GM12878 (cell line): ENCODE results near the gene MYBPC1. TPM values are rescaled to one million over a fixed set of nuclear protein-coding genes. Genes with fewer than 3 reads are reported as not detected.
A peak's percentile ranks its signal among the peaks of the same experiment; 100 is the strongest.

Experiments used
- ATAC-seq: fragments of 200-7000 bp; cut with Tn5 transposase; 3 replicates; pipeline ENCODE4 v1.9.1; 2020; ENCODE audit warnings: mild to moderate bottlenecking, moderate library complexity
- BruUV-seq: library from RNA; stranded (reverse); fragments of 400-500 nt; replicated peaks from 2 replicates; lab custom pipeline; 2021; lab: Mats Ljungman, UMichigan
- CTCF ChIA-PET: fragments of 300-600 bp; sonication (Branson Sonifier 250); formaldehyde crosslinking; extraction: SDS; loops from one replicate; lab custom pipeline; 2021; ENCODE audit warnings: inconsistent platforms; lab: Yijun Ruan, JAX
- POLR2A ChIA-PET: fragments of 350-600 bp; formaldehyde crosslinking; extraction: SDS; loops from one replicate; lab custom pipeline; 2021; ENCODE audit warnings: inconsistent platforms; lab: Charles Lee
- RAD21 ChIA-PET: fragments of 300-600 bp; sonication (Branson Sonifier 250); formaldehyde crosslinking; loops from one replicate; lab custom pipeline; 2023; ENCODE audit warnings: antibody characterized with exemption; ENCODE audit not compliant: unreplicated experiment; lab: Charles Lee
- SMC1A ChIA-PET: fragments of 300-600 bp; sonication (Branson Sonifier 250); formaldehyde crosslinking; loops from one replicate; lab custom pipeline; 2023; ENCODE audit not compliant: unreplicated experiment, uncharacterized antibody; lab: Charles Lee
- DNase-seq: peaks from one replicate; pipeline ENCODE4 v3.0.0-alpha.2; 2011; ENCODE audit warnings: low read depth, low spot score
- FAIRE-seq: peaks from 3 replicates; lab custom pipeline; 2011; peaks lifted over from hg19 to GRCh38; lab: Jason Lieb, UNC
- H2AFZ ChIP-seq: 2 replicates; pipeline ENCODE4 v1.6.0; 2011; ENCODE audit warnings: low read depth, low read length, control low read depth; ENCODE audit not compliant: control insufficient read depth
- H3K27ac ChIP-seq: 2 replicates; pipeline ENCODE4 v1.5.1; 2011; ENCODE audit warnings: control low read depth; ENCODE audit not compliant: control insufficient read depth, insufficient read depth
- H3K27me3 ChIP-seq, 2 experiments: replicated peaks in 1 of 2; 2 replicates each; pipeline versions ENCODE4 v1.6.0 to v1.6.1; 2011; ENCODE audit warnings: low read length in 1 of 2; ENCODE audit not compliant: control insufficient read depth in 2 of 2, insufficient read depth in 2 of 2
- H3K36me3 ChIP-seq, 2 experiments: 2 replicates each; pipeline ENCODE4 v1.5.1; 2011; ENCODE audit warnings: low read length in 1 of 2; ENCODE audit not compliant: control insufficient read depth in 2 of 2, insufficient read depth in 2 of 2
- H3K4me1 ChIP-seq: 2 replicates; pipeline ENCODE4 v1.6.1; 2011; ENCODE audit warnings: mild to moderate bottlenecking, low read length, moderate library complexity, mixed read lengths; ENCODE audit not compliant: control insufficient read depth, insufficient read depth
- H3K4me2 ChIP-seq: 2 replicates; pipeline ENCODE4 v1.6.0; 2011; ENCODE audit warnings: control low read depth; ENCODE audit not compliant: control insufficient read depth, insufficient read depth
- H3K4me3 ChIP-seq: fragments of 200-600 bp; sonication (generic); 2 replicates; pipeline ENCODE4 v1.5.1; 2016
- H3K79me2 ChIP-seq: 2 replicates; pipeline ENCODE4 v1.6.0; 2011; ENCODE audit warnings: low read length; ENCODE audit not compliant: control insufficient read depth, insufficient read depth
- H3K9ac ChIP-seq: 2 replicates; pipeline ENCODE4 v1.8.0; 2011; ENCODE audit warnings: low read length, control low read depth, mixed read lengths; ENCODE audit not compliant: control insufficient read depth, insufficient read depth
- H3K9me3 ChIP-seq: replicated peaks from 3 replicates; pipeline ENCODE4 v1.5.1; 2011; ENCODE audit warnings: mild to moderate bottlenecking, low read length; ENCODE audit not compliant: control insufficient read depth, insufficient read depth
- H4K20me1 ChIP-seq: 2 replicates; pipeline ENCODE4 v1.6.0; 2011; ENCODE audit not compliant: control insufficient read depth, insufficient read depth
- CHD4 ChIP-seq: fragments of 200-600 bp; sonication (generic); IDR thresholded peaks from 2 replicates; pipeline ENCODE4 v1.6.1; 2016; ENCODE audit warnings: mild to moderate bottlenecking
- DPF2 ChIP-seq: fragments of 450-650 bp; IDR thresholded peaks from 2 replicates; pipeline ENCODE4 v1.6.1; 2017; ENCODE audit warnings: mild to moderate bottlenecking
- EP300 ChIP-seq, 2 experiments: fragments of 150-350 bp in 1 of 2; IDR thresholded peaks; 2 replicates each; pipeline ENCODE4 v1.6.1; 2011 to 2012; ENCODE audit warnings: low read depth in 2 of 2, low read length in 2 of 2, borderline replicate concordance in 1 of 2, improper control_type of control experiment in 1 of 2, inconsistent platforms in 1 of 2; ENCODE audit not compliant: control insufficient read depth in 1 of 2
- MTA2 ChIP-seq: fragments of 450-650 bp; IDR thresholded peaks from 2 replicates; pipeline ENCODE4 v1.6.1; 2016; ENCODE audit warnings: low read depth, mild to moderate bottlenecking, moderate library complexity
- RB1 ChIP-seq: fragments of 450-650 bp; formaldehyde crosslinking; IDR thresholded peaks from 2 replicates; pipeline ENCODE4 v1.6.1; 2017; ENCODE audit warnings: mild to moderate bottlenecking, borderline replicate concordance
- YBX1 ChIP-seq: fragments of 450-650 bp; IDR thresholded peaks from 2 replicates; pipeline ENCODE4 v1.6.1; 2016; ENCODE audit warnings: antibody characterized with exemption
- ZNF217 ChIP-seq: fragments of 450-650 bp; IDR thresholded peaks from 2 replicates; pipeline ENCODE4 v1.6.1; 2017; ENCODE audit warnings: antibody characterized with exemption, mild to moderate bottlenecking
- WGBS: methylation state at CpG from one replicate; pipeline ENCODE4 v1.1.6; 2016; ENCODE audit warnings: low lambda C conversion rate; ENCODE audit not compliant: insufficient replicate concordance, insufficient coverage; ENCODE audit errors: missing lambda C conversion rate; 5-methylcytosine and 5-hydroxymethylcytosine counted together
- in situ Hi-C: fragments of 300-500 bp; cut with MboI; formaldehyde crosslinking; loops from 9 replicates; pipeline ENCODE4 v1.14.3; 2018; ENCODE audit warnings: mixed read lengths
- intact Hi-C: fragments of 100-400 bp; cut with micrococcal nuclease; formaldehyde crosslinking; loops from one replicate; pipeline ENCODE4 v1.14.2; 2022; ENCODE audit not compliant: unreplicated experiment
- polyA plus RNA-seq, 11 experiments: library from polyadenylated mRNA; depleted of rRNA in 4 of 11; unstranded in 6 of 11; stranded (reverse) in 5 of 11; fragments of >200 nt; fragmentation: Nextera tagmentation in 4 of 11; fragmentation: Illumina TruSeq in 1 of 11; extraction: Ambion mirVana in 4 of 11; extraction: Trizol in 1 of 11; gene quantifications; 1 replicate in 1 of 11; 2 replicates in 10 of 11; pipeline versions ENCODE4 v1.2.1 to v1.2.3, GENCODE V29; 2011 to 2016; ENCODE audit warnings: inconsistent platforms in 2 of 11, missing spikeins in 2 of 11, low read depth in 1 of 11
- total RNA-seq, 4 experiments: library from RNA; depleted of rRNA in 3 of 4; stranded (reverse); fragments of >200 nt in 3 of 4; fragmentation: Illumina TruSeq in 1 of 4; extraction: Trizol in 1 of 4; gene quantifications; 2 replicates each; pipeline versions ENCODE4 v1.2.1 to v1.2.3, GENCODE V29; 2013 to 2021
- TF ChIP-seq, protein P1 (sequence below): fragments of 450-650 bp; IDR thresholded peaks from 2 replicates; pipeline ENCODE4 v1.6.1; 2017; ENCODE audit warnings: low read depth, mild to moderate bottlenecking, moderate library complexity

MYBPC1 gene
- total and polyA plus RNA-seq, 10 of the 15 experiments (the other 5 are each of a cell fraction or from before 2014, with no cell fraction given): not detected

- ChIA-PET SMC1A (interaction anchor here (0.7 to 1.3 kb wide), 3 partner anchors 8 to 106 kb away, joined by 3 read pairs; no protein-coding TSS in a partner anchor), POLR2A (no interaction called here), CTCF (interaction anchor here (1.0 to 1.2 kb wide), 2 partner anchors 39 to 77 kb away, joined by 3 read pairs; no protein-coding TSS in a partner anchor), RAD21 (interaction anchor here (0.5 to 1.3 kb wide), 2 partner anchors 16 to 104 kb away, joined by 3 read pairs; no protein-coding TSS in a partner anchor)
- FAIRE-seq (no peak), ATAC-seq (peak; percentile 87), DNase-seq (peak; percentile 7)
- no peaks in the 10 kb centered on the region for H3K4me1 ChIP-seq
- 0% methylated on average over 1 of the region's 1 CpG for WGBS
- H3K9me3 ChIP-seq: no peaks in the 10 kb centered on the region
- no peak overlapping the region for H2AFZ ChIP-seq
- no peaks in the 10 kb centered on the region; a peak in 1 of 4 replicates for H3K27me3 ChIP-seq
- H3K79me2 ChIP-seq: no peaks in the 10 kb centered on the region
- in situ Hi-C loops: no loop called here
- H3K36me3 ChIP-seq: no peaks in the 10 kb centered on the region
- no peak overlapping the region for H3K9ac ChIP-seq
- no peak overlapping the region for H3K27ac ChIP-seq
- TF ChIP-seq ZNF217 (no peak), MTA2 (peak; percentile 67), RB1 (no peak), EP300 (IDR thresholded peaks at IDR 0.05; ENCODE audit: borderline replicate concordance in 1 of 2, control insufficient read depth in 1 of 2, low read depth in 2 of 2, low read length in 2 of 2) (peak in 1 of 2 experiments; percentile 32; a peak in 1 of 4 replicates), DPF2 (0 out of 2 replicates have a peak, but pooled peaks have one; percentile 19), CHD4 (no peak), YBX1 (no peak)
- TF ChIP-seq, protein P1, sequence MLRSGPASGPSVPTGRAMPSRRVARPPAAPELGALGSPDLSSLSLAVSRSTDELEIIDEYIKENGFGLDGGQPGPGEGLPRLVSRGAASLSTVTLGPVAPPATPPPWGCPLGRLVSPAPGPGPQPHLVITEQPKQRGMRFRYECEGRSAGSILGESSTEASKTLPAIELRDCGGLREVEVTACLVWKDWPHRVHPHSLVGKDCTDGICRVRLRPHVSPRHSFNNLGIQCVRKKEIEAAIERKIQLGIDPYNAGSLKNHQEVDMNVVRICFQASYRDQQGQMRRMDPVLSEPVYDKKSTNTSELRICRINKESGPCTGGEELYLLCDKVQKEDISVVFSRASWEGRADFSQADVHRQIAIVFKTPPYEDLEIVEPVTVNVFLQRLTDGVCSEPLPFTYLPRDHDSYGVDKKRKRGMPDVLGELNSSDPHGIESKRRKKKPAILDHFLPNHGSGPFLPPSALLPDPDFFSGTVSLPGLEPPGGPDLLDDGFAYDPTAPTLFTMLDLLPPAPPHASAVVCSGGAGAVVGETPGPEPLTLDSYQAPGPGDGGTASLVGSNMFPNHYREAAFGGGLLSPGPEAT: peak; percentile 76; the same call in 1 of the 2 replicates
- no TSS peak for BruUV-seq
- no peak overlapping the region for H3K4me2 ChIP-seq
- no peaks in the 10 kb centered on the region for H4K20me1 ChIP-seq
- intact Hi-C loops: no loop called here
- no peak overlapping the region for H3K4me3 ChIP-seq
These were observed 9.4 kb downstream of the MYBPC1 start for GRCh38 chr12:101604132-101604531.
